PC-9 (cell line): Measurements from ENCODE around the gene LSM3.

ENCODE experiments used
- EZH2 ChIP-seq: fragments of 200-600 bp; sonication (generic); IDR thresholded peaks from 2 replicates; pipeline ENCODE4 v1.8.0; 2017; ENCODE audit warnings: antibody characterized with exemption, low read depth
- TF ChIP-seq, protein P1 (sequence below): fragments of 200-600 bp; sonication (generic); conservative IDR thresholded peaks from 2 replicates; pipeline ENCODE4 v1.6.1; 2017; ENCODE audit warnings: mixed run types, antibody characterized with exemption, mild to moderate bottlenecking, moderate library complexity

DNA sequence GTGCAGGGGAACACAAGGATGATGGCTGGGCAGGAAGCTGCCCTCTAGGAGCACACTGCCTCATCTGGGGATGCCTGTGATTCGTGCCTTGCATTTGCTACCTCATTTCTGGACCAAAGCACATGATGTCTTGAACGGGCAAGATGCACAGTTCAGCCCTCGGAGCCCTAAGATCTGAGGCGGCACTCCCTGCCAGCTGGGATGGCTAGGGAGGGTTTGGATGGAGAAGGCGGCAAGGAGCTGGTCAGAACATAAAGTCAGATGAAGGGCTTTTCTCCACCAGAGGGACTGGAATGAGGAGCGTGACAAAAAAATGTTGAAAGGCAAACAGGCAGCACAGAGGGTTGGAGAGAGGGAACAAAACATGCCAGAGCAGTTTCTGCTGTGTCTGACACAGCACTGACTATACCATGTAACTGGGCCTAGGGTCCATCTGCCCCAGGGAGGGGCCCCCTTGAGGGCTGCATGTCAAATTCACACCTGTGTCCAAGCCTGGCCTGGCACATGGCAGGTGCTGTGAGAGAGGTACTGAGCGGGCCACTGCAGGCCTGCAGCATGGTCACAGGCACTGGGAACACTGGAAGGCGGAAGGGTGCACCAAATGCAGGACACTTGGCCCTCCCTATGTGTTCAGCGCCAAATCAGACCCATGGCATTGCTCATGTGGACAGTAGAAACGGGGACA lies 32.1 kb upstream of the LSM3 start:
- TF ChIP-seq, protein P1, sequence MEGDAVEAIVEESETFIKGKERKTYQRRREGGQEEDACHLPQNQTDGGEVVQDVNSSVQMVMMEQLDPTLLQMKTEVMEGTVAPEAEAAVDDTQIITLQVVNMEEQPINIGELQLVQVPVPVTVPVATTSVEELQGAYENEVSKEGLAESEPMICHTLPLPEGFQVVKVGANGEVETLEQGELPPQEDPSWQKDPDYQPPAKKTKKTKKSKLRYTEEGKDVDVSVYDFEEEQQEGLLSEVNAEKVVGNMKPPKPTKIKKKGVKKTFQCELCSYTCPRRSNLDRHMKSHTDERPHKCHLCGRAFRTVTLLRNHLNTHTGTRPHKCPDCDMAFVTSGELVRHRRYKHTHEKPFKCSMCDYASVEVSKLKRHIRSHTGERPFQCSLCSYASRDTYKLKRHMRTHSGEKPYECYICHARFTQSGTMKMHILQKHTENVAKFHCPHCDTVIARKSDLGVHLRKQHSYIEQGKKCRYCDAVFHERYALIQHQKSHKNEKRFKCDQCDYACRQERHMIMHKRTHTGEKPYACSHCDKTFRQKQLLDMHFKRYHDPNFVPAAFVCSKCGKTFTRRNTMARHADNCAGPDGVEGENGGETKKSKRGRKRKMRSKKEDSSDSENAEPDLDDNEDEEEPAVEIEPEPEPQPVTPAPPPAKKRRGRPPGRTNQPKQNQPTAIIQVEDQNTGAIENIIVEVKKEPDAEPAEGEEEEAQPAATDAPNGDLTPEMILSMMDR: no peak
- no peak for TF ChIP-seq EZH2
